Measurements from ENCODE around the gene PDE3A.

PDE3A gene

GRCh38 chr12:20528208-20528607 lies 159.9 kb downstream of the PDE3A start:
- Histone ChIP-seq H3K9me3 (ENCODE audit: control insufficient read depth, insufficient read depth, low read length) (no peaks in the 10 kb centered on the region), H4K20me1 (ENCODE audit: control insufficient read depth, insufficient read depth, low read depth, low read length) (no peaks in the 10 kb centered on the region), H3K4me3 (ENCODE audit: low read length) (no peak overlapping the region), H3K27ac (ENCODE audit: low read depth, low read length) (no peak overlapping the region), H3K36me3 (ENCODE audit: control insufficient read depth, low read length) (no peaks in the 10 kb centered on the region), H3K79me2 (ENCODE audit: control insufficient read depth, low read length) (no peaks in the 10 kb centered on the region), H3K9me2 (replicated peaks; ENCODE audit: control insufficient read depth, low read length) (no peaks in the 10 kb centered on the region), H3F3A (ENCODE audit: control insufficient read depth, insufficient read depth) (no peaks in the 10 kb centered on the region), H3K4me2 (ENCODE audit: low read length) (no peak overlapping the region), H3K4me1 (ENCODE audit: control insufficient read depth, low read length) (no peaks in the 10 kb centered on the region), H3K27me3 (ENCODE audit: control insufficient read depth, low read length) (no peaks in the 10 kb centered on the region)
- TF ChIP-seq EZH2phosphoT487 (IDR thresholded peaks at IDR 0.05; ENCODE audit: borderline replicate concordance, low read length) (no peak), CTCF (IDR thresholded peaks at IDR 0.05; ENCODE audit: low read depth, low read length, poor library complexity, severe bottlenecking) (no peak)

GRCh38 chr12:20546267-20546666 lies 177.9 kb downstream of the PDE3A start:
- no peaks in the 10 kb centered on the region for H3K4me1 ChIP-seq (ENCODE audit: control insufficient read depth, low read length)
- H3K4me2 ChIP-seq (ENCODE audit: low read length) = no peak overlapping the region
- no peaks in the 10 kb centered on the region for H3K79me2 ChIP-seq (ENCODE audit: control insufficient read depth, low read length)
- H3K4me3 ChIP-seq (ENCODE audit: low read length) = no peak overlapping the region
- no peaks in the 10 kb centered on the region for H3K36me3 ChIP-seq (ENCODE audit: control insufficient read depth, low read length)
- H3K9me2 ChIP-seq (replicated peaks; ENCODE audit: control insufficient read depth, low read length) = no peaks in the 10 kb centered on the region
- H3F3A ChIP-seq (ENCODE audit: control insufficient read depth, insufficient read depth) = no peaks in the 10 kb centered on the region
- no peak overlapping the region for H3K27ac ChIP-seq (ENCODE audit: low read depth, low read length)
- no peaks in the 10 kb centered on the region for H3K27me3 ChIP-seq (ENCODE audit: control insufficient read depth, low read length)
- H4K20me1 ChIP-seq (ENCODE audit: control insufficient read depth, insufficient read depth, low read depth, low read length) = no peaks in the 10 kb centered on the region
- TF ChIP-seq EZH2phosphoT487 (IDR thresholded peaks at IDR 0.05; ENCODE audit: borderline replicate concordance, low read length) = no peak
- no peak for TF ChIP-seq CTCF (IDR thresholded peaks at IDR 0.05; ENCODE audit: low read depth, low read length, poor library complexity, severe bottlenecking)
- H3K9me3 ChIP-seq (ENCODE audit: control insufficient read depth, insufficient read depth, low read length) = no peaks in the 10 kb centered on the region

- H3K9me2 ChIP-seq (replicated peaks; ENCODE audit: control insufficient read depth, low read length) = no peaks in the 10 kb centered on the region
- H4K20me1 ChIP-seq (ENCODE audit: control insufficient read depth, insufficient read depth, low read depth, low read length) = no peaks in the 10 kb centered on the region
- H3K4me1 ChIP-seq (ENCODE audit: control insufficient read depth, low read length) = no peaks in the 10 kb centered on the region
- no peaks in the 10 kb centered on the region for H3K36me3 ChIP-seq (ENCODE audit: control insufficient read depth, low read length)
- H3K4me3 ChIP-seq (ENCODE audit: low read length) = no peak overlapping the region
- no peaks in the 10 kb centered on the region for H3F3A ChIP-seq (ENCODE audit: control insufficient read depth, insufficient read depth)
- no peak overlapping the region for H3K27ac ChIP-seq (ENCODE audit: low read depth, low read length)
- H3K9me3 ChIP-seq (ENCODE audit: control insufficient read depth, insufficient read depth, low read length) = no peaks in the 10 kb centered on the region
- H3K79me2 ChIP-seq (ENCODE audit: control insufficient read depth, low read length) = no peaks in the 10 kb centered on the region
- no peaks in the 10 kb centered on the region for H3K27me3 ChIP-seq (ENCODE audit: control insufficient read depth, low read length)
- no peak overlapping the region for H3K4me2 ChIP-seq (ENCODE audit: low read length)
- TF ChIP-seq EZH2phosphoT487 (IDR thresholded peaks at IDR 0.05; ENCODE audit: borderline replicate concordance, low read length) (no peak), CTCF (IDR thresholded peaks at IDR 0.05; ENCODE audit: low read depth, low read length, poor library complexity, severe bottlenecking) (no peak)
Observed at GRCh38 chr12:20547816-20548575, 179.7 kb downstream of the PDE3A start.

Measured in DOHH2 (cell line).